GM12872 (cell line): ENCODE data around the gene TMIGD2.

Source experiments
- TF ChIP-seq, protein P1 (sequence below): IDR thresholded peaks from 3 replicates; pipeline ENCODE4 v1.5.1; 2011; ENCODE audit warnings: low read depth, mild to moderate bottlenecking, low read length, moderate library complexity; ENCODE audit not compliant: insufficient read depth

TMIGD2 gene

DNA sequence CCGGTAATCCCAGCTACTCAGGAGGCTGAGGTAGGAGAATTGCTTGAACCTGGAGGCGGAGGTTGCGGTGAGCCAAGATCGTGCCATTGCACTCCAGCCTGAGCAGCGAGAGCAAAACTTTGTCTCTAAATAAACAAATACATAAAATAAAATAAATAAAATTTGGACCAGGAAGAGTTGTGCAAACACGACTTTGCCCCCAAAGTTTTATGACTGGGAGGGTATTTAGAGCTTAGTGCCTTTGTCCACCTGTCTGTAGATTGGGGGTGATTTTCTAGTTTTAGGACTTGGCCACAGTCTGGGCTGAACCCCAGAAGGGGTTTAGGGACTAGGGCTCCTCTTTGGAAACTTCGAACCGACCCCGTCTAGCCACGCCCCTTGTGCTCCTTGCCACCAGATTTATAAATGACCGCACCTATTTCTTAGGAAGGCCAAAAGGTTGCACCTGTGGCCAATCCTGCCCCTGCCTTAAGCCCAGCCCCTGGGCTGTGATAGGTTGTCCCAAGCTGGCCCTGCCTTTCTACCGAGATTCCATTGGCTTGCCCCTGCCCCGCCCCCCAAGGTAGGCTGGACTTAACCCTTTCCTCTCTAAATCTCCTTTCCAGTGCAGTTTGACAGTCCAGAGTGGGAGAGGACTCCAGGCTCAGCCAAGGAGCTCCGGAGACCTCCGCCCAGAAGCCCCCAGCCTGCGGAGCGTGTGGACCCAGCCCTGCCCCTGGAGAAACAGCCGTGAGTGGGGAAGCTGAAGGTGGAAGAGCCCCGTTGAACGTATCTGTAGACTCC, 17.8 kb downstream of the TMIGD2 start:
- TF ChIP-seq, protein P1, sequence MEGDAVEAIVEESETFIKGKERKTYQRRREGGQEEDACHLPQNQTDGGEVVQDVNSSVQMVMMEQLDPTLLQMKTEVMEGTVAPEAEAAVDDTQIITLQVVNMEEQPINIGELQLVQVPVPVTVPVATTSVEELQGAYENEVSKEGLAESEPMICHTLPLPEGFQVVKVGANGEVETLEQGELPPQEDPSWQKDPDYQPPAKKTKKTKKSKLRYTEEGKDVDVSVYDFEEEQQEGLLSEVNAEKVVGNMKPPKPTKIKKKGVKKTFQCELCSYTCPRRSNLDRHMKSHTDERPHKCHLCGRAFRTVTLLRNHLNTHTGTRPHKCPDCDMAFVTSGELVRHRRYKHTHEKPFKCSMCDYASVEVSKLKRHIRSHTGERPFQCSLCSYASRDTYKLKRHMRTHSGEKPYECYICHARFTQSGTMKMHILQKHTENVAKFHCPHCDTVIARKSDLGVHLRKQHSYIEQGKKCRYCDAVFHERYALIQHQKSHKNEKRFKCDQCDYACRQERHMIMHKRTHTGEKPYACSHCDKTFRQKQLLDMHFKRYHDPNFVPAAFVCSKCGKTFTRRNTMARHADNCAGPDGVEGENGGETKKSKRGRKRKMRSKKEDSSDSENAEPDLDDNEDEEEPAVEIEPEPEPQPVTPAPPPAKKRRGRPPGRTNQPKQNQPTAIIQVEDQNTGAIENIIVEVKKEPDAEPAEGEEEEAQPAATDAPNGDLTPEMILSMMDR = no peak

DNA sequence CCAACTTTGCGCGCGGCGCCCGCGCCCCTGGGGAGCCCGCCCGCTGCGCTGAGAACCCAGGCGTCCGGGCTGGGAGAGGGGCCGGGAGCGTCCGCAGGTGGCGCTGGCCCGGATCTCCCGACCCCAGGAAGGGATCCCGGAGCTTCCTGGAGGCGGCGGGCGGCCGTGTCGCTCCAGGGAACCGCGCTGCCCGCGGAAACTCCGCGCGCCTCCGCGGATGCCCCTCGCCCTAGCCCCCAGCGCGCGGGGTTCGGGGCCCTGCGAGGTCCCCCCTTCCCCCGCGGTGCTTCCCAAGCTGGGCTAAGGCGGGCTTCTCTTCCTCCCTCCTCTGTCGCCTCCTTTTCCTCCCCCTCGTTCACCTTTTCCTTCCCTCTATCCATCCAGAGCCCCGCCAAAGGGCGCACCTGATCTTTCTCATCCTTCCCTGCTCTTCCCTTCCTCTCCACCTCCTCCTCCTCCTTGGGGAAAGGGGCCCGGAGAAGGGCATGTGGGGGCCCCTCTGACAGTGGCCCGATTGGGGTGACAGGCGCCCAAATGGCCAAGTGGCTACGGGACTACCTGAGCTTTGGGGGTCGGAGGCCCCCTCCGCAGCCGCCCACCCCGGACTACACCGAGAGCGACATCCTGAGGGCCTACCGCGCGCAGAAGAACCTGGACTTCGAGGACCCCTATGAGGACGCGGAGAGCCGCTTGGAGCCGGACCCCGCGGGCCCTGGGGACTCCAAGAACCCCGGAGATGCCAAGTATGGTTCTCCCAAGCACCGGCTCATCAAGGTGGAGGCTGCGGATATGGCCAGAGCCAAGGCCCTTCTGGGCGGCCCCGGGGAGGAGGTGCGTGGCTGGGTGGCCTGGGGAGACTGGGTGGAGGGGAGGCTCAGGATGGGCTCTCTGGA, 22.4 kb downstream of the TMIGD2 start:
- TF ChIP-seq, protein P1 = no peak

DNA sequence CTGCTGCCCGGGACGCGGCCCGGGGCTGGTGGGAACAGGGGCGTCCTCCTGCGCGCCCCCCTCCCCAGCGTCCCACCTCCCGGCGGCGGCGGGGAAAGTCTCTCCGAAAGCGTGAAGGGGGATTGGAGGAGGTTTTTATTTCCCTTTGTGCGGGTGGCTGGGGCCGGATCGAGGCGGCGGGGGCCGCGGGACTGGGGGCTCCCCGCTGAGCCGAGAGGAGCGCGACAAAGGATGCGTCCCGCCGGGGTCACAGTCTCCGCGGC, 23.0 kb downstream of the TMIGD2 start:
- TF ChIP-seq, protein P1 = no peak

DNA sequence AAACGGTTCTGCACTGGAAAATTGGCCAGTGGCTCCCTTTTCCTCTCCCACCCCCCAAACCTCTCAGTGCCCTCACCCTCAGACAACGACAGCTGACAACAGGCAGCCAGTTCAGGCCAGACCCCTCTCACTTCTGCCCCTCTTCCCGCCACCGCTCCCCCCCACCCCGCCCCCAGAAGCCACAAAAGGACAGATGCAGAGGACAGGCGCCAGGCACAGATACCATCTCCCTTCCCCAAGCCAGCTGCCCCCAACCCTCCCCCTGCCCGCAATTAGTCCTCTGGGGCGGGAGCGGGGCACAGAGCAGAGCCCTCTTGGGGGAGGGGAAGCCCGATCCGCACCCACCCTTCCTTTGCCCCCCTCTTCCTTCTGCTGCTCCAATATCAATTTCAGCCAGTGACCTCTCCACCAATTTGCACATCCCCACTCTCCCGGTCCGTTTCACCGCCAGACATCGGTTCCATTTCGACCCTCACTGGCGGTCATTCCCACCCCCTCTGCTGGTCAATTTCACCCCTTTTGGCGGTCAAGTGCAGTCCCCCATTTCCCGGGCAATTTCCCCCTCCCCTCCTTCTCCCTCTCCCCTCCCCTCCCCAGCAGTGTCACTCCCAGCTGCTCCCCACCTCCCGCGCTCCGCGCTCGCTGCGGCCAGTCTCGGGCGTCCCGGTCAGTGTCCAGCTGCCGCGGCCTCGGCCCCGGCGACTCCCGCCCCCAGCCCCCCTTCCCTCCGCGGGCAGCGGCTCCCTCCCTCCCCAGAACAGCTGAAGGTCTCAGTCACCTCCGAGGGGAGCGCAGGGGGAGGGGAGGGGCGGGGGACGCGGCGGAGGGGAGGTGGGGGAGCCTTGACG, 23.5 kb downstream of the TMIGD2 start, which contains the start of gene SHD:
Gene SHD, plus strand, starts transcription at position 848 of the 848 bp plus-strand sequence. CDS start 798 bp downstream, outside the sequence.
- TF ChIP-seq, protein P1 = no peak

DNA sequence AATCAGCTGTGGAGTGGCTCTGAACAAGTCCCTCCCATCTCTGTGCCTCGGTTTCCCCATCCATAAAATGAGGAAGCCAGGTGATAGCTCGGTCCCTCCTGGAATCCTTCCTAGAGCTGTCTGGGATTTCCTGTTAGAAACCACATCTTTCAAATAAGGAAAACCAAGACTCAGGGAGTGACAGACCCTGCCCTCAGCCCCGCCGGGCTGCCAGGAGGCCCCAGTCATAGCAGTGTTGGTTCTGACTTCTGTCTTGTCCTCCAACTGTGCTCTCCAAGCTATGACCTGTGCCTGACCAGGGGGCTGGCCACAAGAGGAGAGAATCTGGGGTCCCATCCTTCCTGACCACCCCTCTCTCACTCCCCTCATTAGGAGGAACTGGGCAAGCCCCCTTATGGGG, 24.2 kb downstream of the TMIGD2 start:
- TF ChIP-seq, protein P1 = no peak

DNA sequence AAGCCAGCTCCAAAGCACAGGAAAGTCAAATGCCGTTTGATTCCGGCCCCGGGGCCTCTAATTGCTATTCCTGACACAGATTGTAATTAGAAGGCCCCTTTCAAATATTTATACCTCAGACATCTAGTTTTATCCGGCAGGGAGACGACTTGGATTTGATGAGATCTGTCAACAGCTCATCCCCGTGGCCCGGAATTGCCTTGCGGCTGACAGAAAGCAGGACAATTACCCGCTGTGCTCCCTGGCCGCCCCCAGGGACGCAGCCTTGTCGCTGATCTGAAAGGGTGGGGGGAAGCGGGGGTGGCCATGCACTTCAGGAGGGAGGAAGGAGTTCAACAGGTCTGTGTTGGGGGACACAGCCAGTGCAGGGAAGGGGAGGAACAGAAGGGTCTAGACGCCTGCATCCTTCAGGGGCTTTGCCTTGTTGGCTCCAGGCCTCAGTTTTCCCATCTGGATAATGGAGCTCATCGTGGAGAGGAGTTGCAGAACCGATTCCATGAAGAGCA, 24.9 kb downstream of the TMIGD2 start:
- TF ChIP-seq, protein P1 = no peak

DNA sequence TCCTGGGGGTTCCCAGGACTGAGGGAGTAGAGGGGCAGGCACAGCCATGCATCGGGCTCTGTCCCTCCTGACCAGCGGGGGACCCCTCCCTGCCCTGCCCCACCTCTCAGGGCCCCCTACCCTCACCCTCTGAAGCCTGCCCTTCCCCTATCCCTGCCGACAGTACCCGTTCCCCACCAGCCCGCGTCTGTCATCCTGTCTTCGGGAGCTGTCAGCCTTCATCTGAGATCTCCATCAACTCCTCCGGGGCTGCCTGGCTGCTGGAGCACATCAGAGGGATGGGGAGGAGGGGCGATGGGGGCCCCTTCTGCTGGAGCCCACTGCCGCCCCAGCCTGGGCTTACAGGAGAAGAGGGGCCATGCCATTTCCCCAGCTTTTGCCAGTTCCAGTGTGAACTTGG, 29.3 kb downstream of the TMIGD2 start:
- TF ChIP-seq, protein P1 = no peak
